HL-60 (cell line): Measurements from ENCODE around the gene OR4X2.
"Not testable (repeated sequence)": the region's sequence is repeated elsewhere in the genome, so short reads cannot be mapped to it uniquely, and the experiment has no call there.

Experiments used
- DNase-seq, 2 experiments: peaks; one replicate each; pipeline ENCODE4 v3.0.0-alpha.2; 2010 to 2020; ENCODE audit warnings: low read depth in 1 of 2, low spot score in 1 of 2
- H3K27ac ChIP-seq: fragments of 250-450 bp; sonication (Bioruptor Pico); replicated peaks from 2 replicates; pipeline ENCODE4 v1.5.1; 2020; ENCODE audit warnings: mild to moderate bottlenecking, moderate library complexity
- H3K27me3 ChIP-seq: fragments of 250-450 bp; sonication (Bioruptor Pico); 2 replicates; pipeline ENCODE4 v1.5.1; 2021; ENCODE audit warnings: mild to moderate bottlenecking, moderate library complexity; ENCODE audit not compliant: insufficient read depth, poor library complexity, severe bottlenecking
- H3K4me3 ChIP-seq: replicated peaks from 2 replicates; pipeline ENCODE4 v1.5.1; 2011; ENCODE audit warnings: mild to moderate bottlenecking, control low read depth, low read length; ENCODE audit not compliant: insufficient read depth
- CTCF ChIP-seq: IDR thresholded peaks from one replicate; pipeline ENCODE4 v1.5.1; 2011; ENCODE audit warnings: low read length, control low read depth, inconsistent platforms; ENCODE audit not compliant: insufficient read depth
- GABPA ChIP-seq: IDR thresholded peaks from 2 replicates; pipeline ENCODE4 v1.6.1; 2012; ENCODE audit warnings: low read depth
- POLR2AphosphoS5 ChIP-seq: IDR thresholded peaks from 2 replicates; pipeline ENCODE4 v1.6.1; 2012; ENCODE audit warnings: low read depth
- REST ChIP-seq: IDR thresholded peaks from 2 replicates; pipeline ENCODE4 v1.6.1; 2012; ENCODE audit warnings: low read depth; ENCODE audit not compliant: insufficient replicate concordance
- SPI1 ChIP-seq: IDR thresholded peaks from 2 replicates; pipeline ENCODE4 v1.6.1; 2012; ENCODE audit warnings: low read depth, mild to moderate bottlenecking, borderline replicate concordance

Gene OR4X2

DNA sequence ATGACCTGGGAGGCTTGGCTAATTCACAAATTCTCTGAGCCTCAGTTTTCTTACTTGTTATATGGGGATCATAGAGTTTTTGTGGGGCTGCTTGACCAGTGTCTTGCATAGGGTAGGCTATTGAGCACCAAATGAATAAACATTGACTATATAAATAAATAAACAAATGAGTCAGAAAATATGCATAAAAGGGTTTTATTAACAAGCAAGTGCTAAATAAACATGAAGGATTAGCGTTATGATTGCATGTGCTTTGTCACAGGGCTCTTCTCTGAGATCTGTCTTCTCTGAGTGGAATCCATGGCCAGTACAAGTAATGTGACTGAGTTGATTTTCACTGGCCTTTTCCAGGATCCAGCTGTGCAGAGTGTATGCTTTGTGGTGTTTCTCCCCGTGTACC is 28.4 kb upstream of the OR4X2 start, which contains the start of gene OR4B1:
OR4B1 (plus strand) TSS at position 301 of the 400 bp plus-strand sequence; CDS start at position 301, 0 bp downstream.
- H3K4me3 ChIP-seq: no peak within 1 kb of the TSS
- no peaks in the 10 kb centered on the region for H3K27me3 ChIP-seq
- TF ChIP-seq CTCF: no peak
- TF ChIP-seq REST: no peak
- TF ChIP-seq SPI1: no peak
- no peak for TF ChIP-seq GABPA
- no peak for TF ChIP-seq POLR2AphosphoS5
- no peak for DNase-seq
- H3K27ac ChIP-seq: no peak within 1 kb of the TSS

GRCh38 chr11:48228761-48229160 is 16.1 kb upstream of the OR4X2 start:
- peaks cover 1% of the 10 kb centered on the region for H3K27me3 ChIP-seq
- TF ChIP-seq GABPA (no peak), POLR2AphosphoS5 (no peak), SPI1 (no peak), REST (no peak), CTCF (no peak)
- DNase-seq: no peak
- no peak overlapping the region for H3K4me3 ChIP-seq
- no peak overlapping the region for H3K27ac ChIP-seq

DNA sequence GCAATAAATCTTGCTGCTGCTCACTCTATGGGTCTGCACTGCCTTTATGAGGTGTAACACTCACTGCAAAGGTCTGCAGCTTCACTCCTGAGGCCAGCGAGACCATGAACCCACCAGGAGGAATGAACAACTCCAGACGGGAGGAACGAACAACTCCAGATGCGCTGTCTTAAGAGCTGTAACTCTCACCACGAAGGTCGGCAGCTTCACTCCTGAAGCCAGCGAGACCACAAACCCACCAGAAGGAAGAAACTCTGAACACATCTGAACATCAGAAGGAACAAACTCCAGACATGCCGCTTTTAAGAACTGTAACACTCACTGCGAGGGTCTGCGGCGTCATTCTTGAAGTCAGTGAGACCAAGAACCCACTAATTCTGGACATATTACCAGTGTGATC is 14.8 kb upstream of the OR4X2 start:
- H3K27ac ChIP-seq, H3K4me3 ChIP-seq, DNase-seq, H3K27me3 ChIP-seq: not testable (repeated sequence)

GRCh38 chr11:48237727-48238126 is 7.2 kb upstream of the OR4X2 start:
- DNase-seq: no peak
- TF ChIP-seq REST (no peak), CTCF (no peak), SPI1 (no peak)

More at GRCh38 chr11:48237727-48238126, 7.2 kb upstream of the OR4X2 start:
- peaks cover 2% of the 10 kb centered on the region for H3K27me3 ChIP-seq
- H3K27ac ChIP-seq: no peak overlapping the region
- H3K4me3 ChIP-seq: no peak overlapping the region
